Omental fat pad (tissue), 4 donors: Measurements from ENCODE around the gene KIAA1549. TPM values are rescaled to one million over a fixed set of nuclear protein-coding genes. Genes with fewer than 3 reads are reported as not detected.

Experiments
- ATAC-seq: fragments of 150-250 bp; one replicate; pipeline ENCODE4 v1.9.1; 2016; ENCODE audit warnings: mild to moderate bottlenecking, moderate library complexity; ENCODE audit not compliant: low FRiP score
- DNase-seq: peaks from one replicate; pipeline ENCODE4 v3.0.0-alpha.2; 2019; ENCODE audit warnings: low spot score
- total RNA-seq, 4 donors: library from RNA; depleted of rRNA; stranded (reverse); fragments of >200 nt; gene quantifications; one replicate each; pipeline ENCODE4 v1.1.0, GENCODE V29; 2016
- TF ChIP-seq, protein P1 (sequence below), 3 donors: fragments of 450-650 bp; IDR thresholded peaks; one replicate each; pipeline ENCODE4 v1.5.1; 2016 to 2017; ENCODE audit warnings: antibody characterized with exemption in 3 of 3, mild to moderate bottlenecking in 3 of 3, moderate library complexity in 2 of 3

Gene KIAA1549
- total RNA-seq, 4 donors from 2014 or later, result 1.2 to 1.6 (median 1.4) TPM

GRCh38 chr7:138975343-138976104 lies 5.7 kb downstream of the KIAA1549 start:
- ATAC-seq (no peak), DNase-seq (no peak)
- TF ChIP-seq, protein P1, sequence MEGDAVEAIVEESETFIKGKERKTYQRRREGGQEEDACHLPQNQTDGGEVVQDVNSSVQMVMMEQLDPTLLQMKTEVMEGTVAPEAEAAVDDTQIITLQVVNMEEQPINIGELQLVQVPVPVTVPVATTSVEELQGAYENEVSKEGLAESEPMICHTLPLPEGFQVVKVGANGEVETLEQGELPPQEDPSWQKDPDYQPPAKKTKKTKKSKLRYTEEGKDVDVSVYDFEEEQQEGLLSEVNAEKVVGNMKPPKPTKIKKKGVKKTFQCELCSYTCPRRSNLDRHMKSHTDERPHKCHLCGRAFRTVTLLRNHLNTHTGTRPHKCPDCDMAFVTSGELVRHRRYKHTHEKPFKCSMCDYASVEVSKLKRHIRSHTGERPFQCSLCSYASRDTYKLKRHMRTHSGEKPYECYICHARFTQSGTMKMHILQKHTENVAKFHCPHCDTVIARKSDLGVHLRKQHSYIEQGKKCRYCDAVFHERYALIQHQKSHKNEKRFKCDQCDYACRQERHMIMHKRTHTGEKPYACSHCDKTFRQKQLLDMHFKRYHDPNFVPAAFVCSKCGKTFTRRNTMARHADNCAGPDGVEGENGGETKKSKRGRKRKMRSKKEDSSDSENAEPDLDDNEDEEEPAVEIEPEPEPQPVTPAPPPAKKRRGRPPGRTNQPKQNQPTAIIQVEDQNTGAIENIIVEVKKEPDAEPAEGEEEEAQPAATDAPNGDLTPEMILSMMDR (IDR thresholded peaks at IDR 0.05), result no peak

GRCh38 chr7:138974675-138975292 lies 6.4 kb downstream of the KIAA1549 start:
- DNase-seq, result no peak
- TF ChIP-seq, protein P1 (IDR thresholded peaks at IDR 0.05), result no peak
- ATAC-seq, result no peak

- DNase-seq, result no peak
- ATAC-seq, result no peak
- TF ChIP-seq, protein P1 (IDR thresholded peaks at IDR 0.05), result no peak
Observed at GRCh38 chr7:138974103-138974502, 7.1 kb downstream of the KIAA1549 start.

- ATAC-seq, result no peak
- no peak for DNase-seq
- TF ChIP-seq, protein P1 (IDR thresholded peaks at IDR 0.05), result no peak
Observed at GRCh38 chr7:138970952-138971351, 10.2 kb downstream of the KIAA1549 start.

DNA sequence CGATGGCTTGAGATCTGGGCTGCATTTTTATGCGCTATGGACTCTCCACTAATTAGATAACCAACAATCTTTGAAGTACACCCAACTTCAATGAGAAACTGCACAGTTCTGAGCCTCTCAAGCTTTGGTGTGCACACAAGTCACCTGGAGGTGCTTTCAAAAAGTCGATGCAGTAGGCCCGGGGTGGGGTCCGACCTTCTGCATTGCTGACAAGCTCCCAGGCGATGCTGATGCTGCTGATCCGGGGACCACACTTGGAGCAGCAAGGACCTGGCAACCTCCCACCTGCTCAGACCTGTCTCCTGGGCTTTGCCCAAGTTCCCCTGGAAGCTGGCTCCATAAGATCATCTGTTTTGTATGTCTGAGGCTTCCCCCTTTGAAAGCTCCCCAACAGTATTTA lies 10.7 kb downstream of the KIAA1549 start:
- ATAC-seq (no peak), DNase-seq (no peak)
- TF ChIP-seq, protein P1 (IDR thresholded peaks at IDR 0.05), result no peak

DNA sequence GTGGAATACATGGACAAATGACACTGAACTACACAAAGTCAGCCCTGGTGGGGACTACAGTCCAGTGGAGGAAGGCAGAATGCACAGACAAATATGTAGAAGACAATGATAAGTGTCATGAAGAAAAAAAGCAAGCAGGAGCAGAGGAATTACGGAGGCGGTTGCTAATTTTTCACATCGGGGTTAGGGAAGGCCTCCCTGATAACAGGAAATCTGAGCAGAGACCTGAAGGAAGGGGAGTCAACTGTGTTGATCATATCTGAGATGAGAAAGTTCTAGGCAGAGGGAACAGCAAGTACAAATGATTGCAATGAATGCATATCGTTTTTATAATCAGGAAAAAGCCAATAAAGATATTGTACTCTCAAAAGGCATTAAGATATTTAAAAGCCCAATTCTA lies 14.0 kb downstream of the KIAA1549 start:
- no peak for ATAC-seq
- TF ChIP-seq, protein P1 (IDR thresholded peaks at IDR 0.05), result no peak
- no peak for DNase-seq
